ENCODE data around the gene POU3F1. TPM values are rescaled to one million over a fixed set of nuclear protein-coding genes. Genes with fewer than 3 reads are reported as not detected.
A peak's percentile ranks its signal among the peaks of the same experiment; 100 is the strongest.

Gene POU3F1
- polyA plus RNA-seq, 1 experiment, result not detected

GRCh38 chr1:38029685-38030511 is 16.7 kb downstream of the POU3F1 start:
- ChIA-PET POLR2A (no interaction called here), CTCF (interaction anchor here (0.8 to 2.2 kb wide), 5 partner anchors 9 to 808 kb away, joined by 3 to 10 read pairs (median 4); no protein-coding TSS in a partner anchor)
- TF ChIP-seq CTCF (IDR thresholded peaks at IDR 0.05; ENCODE audit: insufficient read depth, low read depth, low read length), result no peak
- H3K27me3 ChIP-seq (ENCODE audit: control insufficient read depth, insufficient read depth, low read length), result no peaks in the 10 kb centered on the region
- H3K4me3 ChIP-seq (ENCODE audit: low read depth, low read length), result no peak overlapping the region
- peaks cover 5% of the 10 kb centered on the region for H3K36me3 ChIP-seq (ENCODE audit: control insufficient read depth, insufficient read depth, low read length)
- DNase-seq (ENCODE audit: low read depth), result no peak

GRCh38 chr1:38029081-38029681 is 17.4 kb downstream of the POU3F1 start:
- DNase-seq (ENCODE audit: low read depth), result no peak
- TF ChIP-seq CTCF (IDR thresholded peaks at IDR 0.05; ENCODE audit: insufficient read depth, low read depth, low read length), result 0 out of 2 replicates have a peak, but pooled peaks have one; percentile 9
- ChIA-PET POLR2A (no interaction called here), CTCF (interaction anchor here (1.6 to 3.5 kb wide), 3 partner anchors 11 to 809 kb away, joined by 4 to 16 read pairs (median 10); no protein-coding TSS in a partner anchor)
- H3K27me3 ChIP-seq (ENCODE audit: control insufficient read depth, insufficient read depth, low read length), result no peaks in the 10 kb centered on the region
- peaks cover 5% of the 10 kb centered on the region for H3K36me3 ChIP-seq (ENCODE audit: control insufficient read depth, insufficient read depth, low read length)
- H3K4me3 ChIP-seq (ENCODE audit: low read depth, low read length), result no peak overlapping the region

GRCh38 chr1:38028671-38029070 is 17.9 kb downstream of the POU3F1 start:
- ChIA-PET CTCF (interaction anchor here (1.6 to 3.5 kb wide), 3 partner anchors 10 to 809 kb away, joined by 4 to 16 read pairs (median 10); no protein-coding TSS in a partner anchor), POLR2A (no interaction called here)
- TF ChIP-seq CTCF (IDR thresholded peaks at IDR 0.05; ENCODE audit: insufficient read depth, low read depth, low read length), result no peak
- DNase-seq (ENCODE audit: low read depth), result no peak
- no peak overlapping the region for H3K4me3 ChIP-seq (ENCODE audit: low read depth, low read length)
- no peaks in the 10 kb centered on the region for H3K27me3 ChIP-seq (ENCODE audit: control insufficient read depth, insufficient read depth, low read length)
- H3K36me3 ChIP-seq (ENCODE audit: control insufficient read depth, insufficient read depth, low read length), result peaks cover 7% of the 10 kb centered on the region

GRCh38 chr1:38028105-38028591 is 18.4 kb downstream of the POU3F1 start:
- ChIA-PET CTCF (interaction anchor here (1.3 to 3.5 kb wide), 4 partner anchors 10 to 810 kb away, joined by 3 to 16 read pairs (median 7); no protein-coding TSS in a partner anchor), POLR2A (no interaction called here)
- Histone ChIP-seq H3K4me3 (ENCODE audit: low read depth, low read length) (no peak overlapping the region), H3K27me3 (ENCODE audit: control insufficient read depth, insufficient read depth, low read length) (no peaks in the 10 kb centered on the region), H3K36me3 (ENCODE audit: control insufficient read depth, insufficient read depth, low read length) (peaks cover 7% of the 10 kb centered on the region)
- TF ChIP-seq CTCF (IDR thresholded peaks at IDR 0.05; ENCODE audit: insufficient read depth, low read depth, low read length), result no peak
- no peak for DNase-seq (ENCODE audit: low read depth)

Data from BJ (cell line).